GM11168 (cell line): ENCODE measurements around the gene GNB5.
"Not testable (repeated sequence)": the region's sequence is repeated elsewhere in the genome, so short reads cannot be mapped to it uniquely, and the experiment has no call there.

Experiments
- in situ Hi-C: fragments of 300-500 bp; cut with MboI; formaldehyde crosslinking; loops from one replicate; pipeline ENCODE4 v1.12.0; 2022; ENCODE audit warnings: low sequenced_read_pairs; ENCODE audit not compliant: unreplicated experiment

Gene GNB5

GRCh38 chr15:52098323-52098722, 92.9 kb downstream of the GNB5 start:
- in situ Hi-C loops = no loop called here

GRCh38 chr15:52097180-52097579, 94.0 kb downstream of the GNB5 start:
- in situ Hi-C loops = no loop called here

- in situ Hi-C loops = not testable (repeated sequence)
Observed at GRCh38 chr15:52096536-52096935, 94.7 kb downstream of the GNB5 start.

DNA sequence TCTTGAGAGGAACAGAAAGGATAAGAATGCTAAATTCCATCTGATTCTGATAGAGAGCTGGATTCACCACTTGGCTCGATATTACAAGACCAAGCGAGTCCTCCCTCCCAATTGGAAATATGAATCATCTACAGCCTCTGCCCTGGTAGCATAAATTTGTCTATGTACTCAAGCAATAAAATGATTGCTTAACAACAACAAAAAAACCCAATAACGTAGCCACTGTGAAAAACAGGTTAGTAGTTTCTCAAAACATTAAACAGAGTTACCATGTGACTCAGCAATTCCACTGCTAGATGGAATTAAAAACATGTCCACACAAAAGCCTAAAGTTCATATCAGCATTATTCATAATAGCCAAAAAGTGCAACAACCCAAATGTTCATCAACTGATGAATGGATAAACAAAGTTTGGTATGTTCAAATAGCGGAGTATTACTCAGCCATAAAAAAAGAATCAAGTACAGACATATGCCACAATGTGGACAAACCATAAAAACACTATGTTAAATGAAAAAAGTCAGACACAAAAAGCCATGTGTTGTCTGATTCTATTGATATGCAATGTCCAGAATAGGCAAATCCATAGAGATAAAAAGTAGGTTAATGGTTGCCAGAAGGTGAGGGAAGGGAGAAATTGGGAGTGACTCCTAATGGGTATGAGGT, 95.5 kb downstream of the GNB5 start:
- in situ Hi-C loops = no loop called here

GRCh38 chr15:52094811-52095584, 96.2 kb downstream of the GNB5 start:
- in situ Hi-C loops = no loop called here

DNA sequence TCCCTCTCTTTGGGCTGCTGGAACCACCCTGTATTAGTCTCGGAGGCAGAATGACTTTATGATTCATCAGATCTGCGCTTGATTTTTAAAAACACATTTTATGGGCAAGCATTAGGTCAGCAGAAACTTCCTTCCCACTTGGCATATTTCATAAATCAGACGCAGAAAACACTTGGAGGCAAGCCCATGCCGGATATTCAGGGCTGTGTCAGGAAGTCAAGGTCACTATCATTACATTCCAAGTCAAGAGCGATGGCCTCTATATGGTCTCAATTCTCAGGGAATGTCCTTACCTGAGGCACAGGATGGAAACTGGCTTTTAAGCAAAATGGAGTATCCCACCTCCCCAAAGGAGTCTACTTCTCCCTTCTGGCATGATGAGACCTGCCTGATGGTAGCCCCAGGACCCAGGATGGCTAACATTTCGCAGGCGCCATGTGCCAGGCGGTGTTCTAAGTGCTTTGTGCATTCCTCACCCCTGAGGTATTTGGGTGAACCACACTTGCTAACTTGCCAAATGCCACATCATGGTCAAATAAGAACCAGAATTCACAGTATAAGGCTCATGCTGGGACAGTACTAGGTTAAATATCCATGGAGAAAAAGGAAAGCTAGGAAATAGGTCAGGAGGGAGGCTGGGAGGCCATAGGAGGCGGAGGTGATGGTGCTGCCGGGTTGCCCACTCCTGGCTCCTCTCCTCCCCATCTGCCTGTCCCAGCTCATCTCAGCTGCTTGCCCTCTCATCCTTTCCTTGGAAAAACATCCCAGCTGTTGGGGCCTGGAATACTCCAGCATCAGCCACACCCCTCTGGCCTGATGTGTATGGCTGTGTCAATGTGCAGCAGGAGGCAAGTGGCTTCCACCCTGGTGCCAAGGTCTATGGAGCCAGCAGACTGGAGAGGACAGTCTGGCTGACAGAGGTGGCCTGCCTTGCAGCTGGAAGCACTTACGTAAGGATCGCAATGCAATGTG, 97.4 kb downstream of the GNB5 start:
- in situ Hi-C loops = no loop called here

- in situ Hi-C loops = no loop called here
Observed at GRCh38 chr15:52093167-52093538, 98.0 kb downstream of the GNB5 start.

DNA sequence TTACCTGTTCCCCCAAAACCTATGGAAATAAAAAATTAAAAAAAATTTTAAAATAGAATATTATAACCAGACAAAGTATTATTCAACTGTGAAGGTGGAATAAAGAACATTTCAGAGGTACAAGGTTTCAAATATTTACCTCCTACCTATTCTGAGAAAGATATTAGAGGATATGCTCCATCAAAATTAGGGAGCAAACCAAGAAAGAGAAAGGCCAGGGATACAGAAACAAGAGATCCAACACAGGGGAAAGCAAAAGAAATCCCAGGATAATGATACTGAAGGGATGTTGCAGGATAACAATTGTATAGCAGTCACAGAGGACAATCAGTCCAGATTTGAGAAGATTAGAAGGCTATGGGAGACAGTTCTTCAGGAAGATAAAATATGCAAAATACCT, 101.0 kb downstream of the GNB5 start:
- in situ Hi-C loops = no loop called here

- in situ Hi-C loops = no loop called here
Observed at GRCh38 chr15:52086011-52086786, 105.0 kb downstream of the GNB5 start.

GRCh38 chr15:52085299-52085698, 105.9 kb downstream of the GNB5 start:
- in situ Hi-C loops = no loop called here

- in situ Hi-C loops = no loop called here
Observed at GRCh38 chr15:52083603-52084002, 107.6 kb downstream of the GNB5 start.

- in situ Hi-C loops = not testable (repeated sequence)
Observed at GRCh38 chr15:52083037-52083359, 108.2 kb downstream of the GNB5 start.

DNA sequence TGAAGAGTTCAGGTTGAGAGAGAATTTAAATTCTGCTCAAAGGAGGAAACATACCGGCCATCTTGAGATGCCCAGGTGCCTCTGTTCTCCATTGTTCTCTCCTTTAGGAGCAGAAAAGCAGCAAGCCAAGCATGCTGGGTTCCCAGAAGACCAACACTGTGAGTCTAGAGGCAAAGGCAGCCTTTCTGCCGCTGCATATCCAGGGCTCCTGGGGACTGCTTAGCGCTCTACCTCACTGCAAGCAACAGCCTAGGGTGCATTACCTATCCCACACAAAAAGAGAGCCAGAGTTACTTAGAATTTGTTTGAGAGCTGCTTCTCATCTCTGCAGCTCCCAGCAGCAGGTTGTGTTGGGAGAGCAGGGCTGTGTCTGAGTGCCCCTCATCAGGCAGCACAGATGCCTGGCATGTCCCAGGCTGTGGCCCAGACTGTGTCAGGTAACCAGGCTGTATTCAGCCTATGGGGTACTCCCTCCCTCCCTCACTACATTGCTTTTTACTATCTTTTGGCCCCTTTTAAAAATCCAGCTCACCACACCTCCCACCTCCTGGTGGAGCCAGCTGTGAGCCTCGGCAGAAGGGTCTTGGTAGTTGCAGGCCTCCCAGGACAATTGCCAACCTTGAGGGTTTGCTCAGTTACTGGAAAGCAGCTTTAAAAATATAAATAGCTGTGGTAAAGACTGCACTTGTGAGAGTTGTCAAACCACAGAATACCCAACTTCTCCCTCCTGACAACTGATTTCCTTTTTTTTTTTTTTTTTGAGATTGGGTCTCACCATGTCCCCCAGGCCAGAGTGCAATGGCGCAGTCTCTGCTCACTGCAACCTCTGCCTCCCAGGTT, 108.8 kb downstream of the GNB5 start:
- in situ Hi-C loops = no loop called here

DNA sequence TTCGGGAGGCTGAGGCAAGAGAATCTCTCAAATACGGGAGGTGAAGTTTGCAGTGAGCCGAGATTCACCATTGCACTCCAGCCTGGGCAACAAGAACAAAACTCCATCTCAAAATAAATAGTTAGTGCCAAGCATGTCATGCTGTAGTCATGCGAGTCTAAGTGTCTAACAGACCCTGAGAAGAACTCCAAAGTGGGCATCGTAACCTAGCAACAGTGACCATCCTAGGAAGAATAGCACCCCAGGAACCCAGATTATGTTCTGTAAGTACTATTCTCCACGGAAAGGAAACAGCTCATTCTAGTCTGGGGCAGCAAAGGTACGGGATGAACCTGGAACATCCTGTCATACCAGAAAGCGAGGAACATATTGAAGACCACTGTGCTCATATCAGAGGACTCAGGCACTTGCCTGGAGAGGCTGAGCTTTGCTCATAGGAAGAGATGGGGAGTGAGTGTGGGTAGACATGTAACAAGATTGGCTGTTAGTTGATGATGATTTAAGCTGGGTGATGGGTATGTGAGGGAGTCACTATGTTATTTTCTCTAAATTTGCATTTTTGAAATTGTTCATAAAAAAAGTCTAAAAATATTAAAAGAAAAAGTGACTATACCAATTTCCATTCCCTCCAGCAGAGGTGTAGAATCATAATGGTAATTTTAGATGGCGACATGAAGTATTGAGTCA, 110.3 kb downstream of the GNB5 start:
- in situ Hi-C loops = no loop called here

- in situ Hi-C loops = no loop called here
Observed at GRCh38 chr15:52080031-52080430, 111.2 kb downstream of the GNB5 start.

DNA sequence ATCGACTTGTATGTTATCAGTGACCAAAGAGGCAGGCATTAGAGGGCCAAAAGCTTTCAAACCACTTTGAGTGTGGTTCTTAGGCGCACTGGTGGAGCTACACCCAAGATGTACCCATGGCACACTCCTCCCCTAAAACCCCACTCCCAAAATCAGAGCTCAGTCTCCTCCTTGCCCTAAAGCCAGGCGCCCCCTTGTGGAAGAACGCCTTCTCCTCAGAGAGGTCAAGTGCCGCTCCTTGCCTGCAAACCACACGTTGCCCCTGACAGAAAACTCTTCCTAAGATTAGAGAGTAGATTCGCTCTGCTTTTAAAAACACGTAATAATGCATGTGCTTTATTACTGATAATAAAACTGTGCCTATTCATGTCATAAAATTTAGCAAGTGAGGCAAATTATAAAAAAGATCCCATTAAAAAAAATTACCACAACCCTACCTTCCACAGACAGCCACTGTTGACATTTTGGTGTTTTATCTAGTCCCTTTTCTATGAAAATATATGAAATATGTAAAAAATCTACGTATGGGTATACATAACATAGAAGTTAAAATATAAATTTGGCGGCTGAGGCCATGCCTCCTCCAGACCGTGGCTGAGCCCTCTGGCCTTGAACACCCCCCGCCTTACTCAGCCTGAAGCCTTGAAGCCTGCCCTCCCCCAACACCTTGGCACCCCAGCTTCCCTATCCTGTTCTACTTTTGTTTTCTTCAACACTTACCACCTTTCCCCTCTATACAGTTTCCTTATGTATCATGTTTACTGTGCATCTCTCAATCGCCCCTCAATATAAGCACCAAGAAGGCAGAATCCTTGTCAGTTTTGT, 112.1 kb downstream of the GNB5 start:
- in situ Hi-C loops = loop anchor here (10.0 kb wide), 1 partner anchor 94 kb away; no protein-coding TSS in a partner anchor

DNA sequence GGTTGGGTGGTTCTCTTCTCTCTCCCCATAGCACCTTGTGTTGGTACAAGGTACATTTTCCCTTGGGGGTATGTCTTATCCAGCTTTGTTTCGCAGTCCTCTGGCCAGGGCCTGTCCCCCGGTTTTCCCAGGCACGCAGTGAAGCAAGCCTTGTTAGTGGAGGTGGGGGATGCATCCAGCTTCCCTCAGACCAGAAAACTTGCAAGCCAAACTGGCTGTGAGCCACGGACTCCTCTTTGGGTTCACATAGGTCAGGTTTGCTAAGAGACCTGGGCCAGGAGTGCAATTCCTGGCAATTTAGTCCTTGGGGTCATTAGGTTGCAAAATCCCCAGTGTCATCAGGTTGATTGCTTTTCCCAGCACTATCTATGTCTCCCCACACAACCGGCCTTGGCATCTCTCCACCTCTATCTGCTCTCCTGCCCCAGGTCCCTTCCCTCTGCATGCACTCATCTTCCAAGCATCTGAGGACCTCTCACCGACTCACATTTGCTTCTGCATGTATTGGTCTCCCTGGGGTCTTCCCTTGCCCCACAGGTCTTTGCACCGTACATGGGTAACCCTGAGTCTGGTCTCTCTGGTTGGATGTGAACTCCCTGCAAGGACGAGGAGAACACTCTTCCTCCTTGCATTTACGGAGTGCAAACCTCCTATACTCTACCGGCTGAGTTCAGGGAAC, 112.9 kb downstream of the GNB5 start:
- in situ Hi-C loops = loop anchor here (10.0 kb wide), 1 partner anchor 94 kb away; no protein-coding TSS in a partner anchor
